GM12873 (cell line): Measurements from ENCODE around the gene RSPH10B.

ENCODE experiments used
- CTCF ChIP-seq: IDR thresholded peaks from 2 replicates; pipeline ENCODE4 v1.5.1; 2012; ENCODE audit warnings: low read depth, mild to moderate bottlenecking, moderate library complexity, low read length, control low read depth; ENCODE audit not compliant: insufficient read depth; ENCODE audit errors: missing control alignments

RSPH10B gene

GRCh38 chr7:5997210-5997808 lies 26.8 kb upstream of the RSPH10B start:
- peak; percentile 54 for TF ChIP-seq CTCF

GRCh38 chr7:5898480-5899224 lies 71.8 kb downstream of the RSPH10B start, which contains the start of gene CCZ1:
Gene CCZ1 (plus strand): TSS chr7:5898733. CDS start chr7:5898800, 67 bp downstream.
- peak; percentile 28 for TF ChIP-seq CTCF

- no peak for TF ChIP-seq CTCF
Observed at GRCh38 chr7:5892498-5892897, 78.0 kb downstream of the RSPH10B start.
